CD4-positive, alpha-beta T cell treated with Interleukin-4 for 4 hours (primary cell): ENCODE measurements around the gene NUDT11.
"Not testable (repeated sequence)": the region's sequence is repeated elsewhere in the genome, so short reads cannot be mapped to it uniquely, and the experiment has no call there.

Source experiments
- DNase-seq: peaks from one replicate; pipeline ENCODE4 v3.0.0-alpha.2; 2020

NUDT11 gene

DNA sequence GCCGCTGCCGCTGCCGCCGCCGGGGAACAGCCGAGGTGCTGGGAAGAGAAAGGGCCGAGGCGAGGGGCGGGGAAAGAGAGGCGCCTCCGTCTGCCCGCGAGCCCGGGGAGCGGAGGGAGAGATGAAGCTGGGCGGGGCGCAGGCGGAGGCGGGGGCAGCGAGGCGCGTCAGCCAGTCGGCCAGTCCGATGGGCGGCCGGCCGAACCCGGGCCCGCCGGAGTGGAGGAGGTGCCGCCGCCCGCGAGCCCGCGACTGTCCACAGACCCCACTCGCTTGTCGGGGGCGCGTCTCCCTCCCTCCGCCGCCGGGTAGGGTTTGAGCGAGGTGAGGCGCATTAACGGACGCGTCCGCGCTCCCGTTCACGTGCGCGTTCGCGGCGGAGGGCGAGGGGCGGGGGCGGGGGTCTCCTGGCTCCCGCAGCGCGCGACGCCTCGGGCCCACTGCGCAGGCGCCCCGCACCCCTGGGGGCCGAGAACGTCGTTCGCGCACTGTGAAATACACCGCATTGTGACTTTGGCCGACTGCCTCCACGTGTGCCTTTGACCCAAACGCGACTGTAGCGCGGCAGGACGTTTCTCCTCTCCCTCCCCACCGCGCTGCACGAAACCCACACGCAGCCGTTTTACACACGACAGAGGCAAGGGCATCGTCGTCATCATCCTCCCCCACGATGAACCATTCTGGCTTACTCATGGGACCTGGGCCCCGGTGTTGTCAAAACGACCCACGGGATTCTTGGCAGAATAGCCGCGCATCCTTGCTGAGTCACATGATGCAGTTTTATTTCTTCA is at the start of gene NUDT11:
Gene NUDT11 (minus strand): TSS at position 92 of the 791 bp plus-strand sequence. CDS start 148 bp downstream, outside the sequence.
- DNase-seq: peak; percentile 1

DNA sequence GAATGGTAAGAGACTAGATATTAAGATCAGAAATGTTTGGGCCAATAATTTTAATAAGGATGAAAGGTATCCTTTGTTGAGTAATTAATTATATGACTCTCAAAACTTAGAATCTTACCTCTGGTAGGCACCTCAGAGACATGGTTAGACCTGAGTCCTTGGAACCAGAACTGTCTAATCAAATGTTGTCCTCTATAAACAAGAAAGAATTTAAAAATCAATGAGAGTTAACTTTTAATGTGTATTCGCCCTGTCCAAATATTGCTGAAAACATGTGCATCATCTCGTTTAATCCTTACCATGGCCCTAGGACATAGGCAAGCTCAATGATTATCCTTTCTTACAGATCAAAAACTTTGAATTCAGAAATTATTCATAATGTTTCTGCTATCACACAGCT is 24.0 kb upstream of the NUDT11 start:
- DNase-seq: no peak

DNA sequence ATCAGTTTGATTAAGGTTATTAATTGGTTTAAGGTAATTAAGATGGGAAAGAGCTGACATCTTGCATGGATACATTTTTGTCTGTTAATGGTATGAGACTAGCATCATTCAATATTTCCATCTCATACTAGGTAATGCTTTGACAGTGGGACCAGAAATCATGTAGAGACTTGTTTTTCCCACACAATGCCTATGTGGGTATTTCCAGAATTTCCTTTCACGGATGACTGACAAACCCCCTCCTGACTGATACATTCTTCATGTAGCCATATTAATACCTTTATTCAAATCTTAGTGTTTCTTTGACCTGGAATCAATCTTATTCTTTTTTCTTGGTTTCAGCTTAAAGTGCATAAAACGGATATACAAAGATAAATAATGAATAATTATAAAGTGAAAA is 22.7 kb upstream of the NUDT11 start:
- not testable (repeated sequence) for DNase-seq

DNA sequence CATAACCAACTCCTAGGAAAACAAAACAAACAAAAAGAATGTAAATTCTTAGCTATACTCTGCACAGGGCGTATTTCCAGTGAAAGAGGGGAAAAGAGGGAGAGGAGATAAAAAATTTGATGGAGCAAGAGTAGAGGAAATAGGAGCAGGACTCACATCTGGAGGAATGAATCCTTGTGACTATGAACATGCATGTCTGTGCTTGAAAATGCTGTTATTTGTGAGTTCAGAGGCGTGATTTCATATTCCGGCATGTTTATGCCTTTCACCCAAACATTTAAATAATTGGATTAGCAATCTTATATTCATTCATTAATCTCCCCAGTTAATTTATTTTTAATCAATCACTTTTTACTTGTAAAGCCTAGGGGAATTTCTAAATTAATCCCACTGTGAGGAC is 11.2 kb upstream of the NUDT11 start:
- DNase-seq: no peak

DNA sequence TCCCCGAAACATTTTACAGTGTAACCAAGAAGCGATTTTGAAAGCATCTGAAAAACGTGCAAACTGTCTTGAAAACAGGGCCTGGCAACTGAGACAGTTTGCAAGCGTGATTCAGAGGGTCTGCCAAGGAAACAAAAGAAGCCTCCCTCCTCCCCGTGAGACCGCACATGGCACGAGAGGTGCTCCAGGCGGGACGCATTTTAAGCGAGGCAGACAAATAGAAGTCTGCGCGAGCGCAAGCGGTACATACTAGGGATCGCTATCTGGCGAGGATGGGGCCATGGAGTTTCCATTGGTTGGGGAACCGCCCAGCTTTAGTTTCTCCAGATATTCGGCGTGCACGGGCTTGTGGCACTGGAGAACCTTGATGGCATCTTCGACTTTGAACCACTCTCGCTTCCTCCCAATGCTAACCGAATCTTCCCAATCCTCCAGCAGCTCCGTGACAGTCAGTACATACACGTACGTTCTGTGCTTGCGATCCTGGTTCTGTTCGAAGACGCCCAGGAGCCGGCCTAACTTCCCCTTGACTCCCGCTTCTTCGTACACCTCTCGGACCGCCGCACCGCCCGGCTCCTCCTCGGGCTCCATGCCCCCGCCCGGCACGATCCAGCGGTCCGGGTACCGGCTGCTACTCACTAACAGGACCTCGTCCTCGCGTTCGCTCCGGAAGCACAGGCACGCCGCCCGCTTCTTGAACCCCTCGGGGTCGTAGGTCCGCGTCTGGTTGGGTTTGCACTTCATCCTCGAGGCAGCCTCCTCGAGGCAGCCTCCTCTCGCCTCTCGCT is 497 bp downstream of the NUDT11 start:
- not testable (repeated sequence) for DNase-seq

DNA sequence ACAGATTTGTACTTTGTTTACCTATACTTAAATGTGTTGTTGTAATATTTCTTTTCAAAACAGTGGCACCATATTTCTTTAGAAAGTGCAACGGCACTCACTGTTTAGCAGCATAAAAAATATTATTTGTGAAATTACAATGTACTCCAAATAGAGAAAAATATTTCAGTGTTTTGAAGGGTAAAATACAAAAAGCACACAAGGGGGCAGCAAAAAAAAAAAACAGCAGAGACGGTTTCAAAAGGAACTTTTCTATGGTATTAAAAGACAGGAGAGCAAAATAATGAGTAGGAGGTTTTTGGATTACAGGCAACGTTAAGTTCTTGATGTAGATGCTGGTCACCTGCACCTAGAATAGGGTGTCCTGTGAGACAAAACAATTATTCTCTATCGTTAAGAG is 2.0 kb downstream of the NUDT11 start:
- no peak for DNase-seq

DNA sequence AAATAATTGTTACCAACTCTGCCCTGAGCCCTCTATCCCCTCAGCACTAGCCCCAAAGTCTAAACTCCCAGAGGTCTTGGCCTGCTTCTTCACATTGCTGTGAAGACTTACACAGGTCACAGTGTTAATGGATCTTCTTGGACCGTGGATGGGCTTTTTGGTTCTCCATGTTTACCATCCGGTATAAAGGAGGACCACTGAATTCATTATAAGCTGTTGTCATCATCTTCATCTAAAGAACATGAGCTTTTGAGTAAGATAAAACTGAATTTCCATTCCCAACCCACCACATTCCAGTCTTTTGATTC is 8.5 kb downstream of the NUDT11 start:
- no peak for DNase-seq

DNA sequence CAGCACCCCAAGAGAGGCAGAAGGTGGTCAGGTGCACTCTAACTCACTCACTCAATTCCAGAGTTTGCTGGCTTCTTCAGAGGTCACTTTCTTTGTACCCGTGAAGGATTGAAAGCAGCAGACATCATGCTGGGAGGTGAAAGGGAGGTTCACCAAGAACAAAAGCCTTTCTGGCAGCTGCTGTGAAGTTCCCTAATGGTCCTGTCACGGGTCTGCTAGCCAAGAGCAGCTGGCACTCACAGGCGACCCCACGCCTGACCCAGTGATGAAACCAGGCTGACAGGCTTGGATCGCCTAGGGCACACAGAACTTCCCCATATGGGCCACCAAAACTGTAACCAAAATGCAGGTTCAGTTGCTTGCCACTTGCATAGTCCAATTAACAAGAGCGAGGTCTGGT is 11.8 kb downstream of the NUDT11 start:
- DNase-seq: no peak

DNA sequence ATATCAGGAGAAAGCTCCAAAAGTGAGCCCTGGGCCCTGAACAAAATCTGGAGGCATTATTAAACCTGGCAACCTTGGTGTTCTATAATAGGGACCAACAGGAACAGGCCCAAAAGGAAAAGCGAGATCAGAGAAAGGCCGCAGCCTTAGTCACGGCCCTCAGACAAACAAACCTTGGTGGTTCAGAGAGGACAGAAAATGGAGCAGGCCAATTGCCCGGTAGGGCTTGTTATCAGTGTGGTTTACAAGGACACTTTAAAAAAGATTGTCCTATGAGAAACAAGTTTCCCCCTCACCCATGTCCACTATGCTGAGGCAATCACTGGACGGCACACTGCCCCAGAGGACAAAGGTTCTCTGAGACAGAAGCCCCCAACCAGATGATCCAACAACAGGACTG is 14.0 kb downstream of the NUDT11 start:
- DNase-seq: not testable (repeated sequence)

DNA sequence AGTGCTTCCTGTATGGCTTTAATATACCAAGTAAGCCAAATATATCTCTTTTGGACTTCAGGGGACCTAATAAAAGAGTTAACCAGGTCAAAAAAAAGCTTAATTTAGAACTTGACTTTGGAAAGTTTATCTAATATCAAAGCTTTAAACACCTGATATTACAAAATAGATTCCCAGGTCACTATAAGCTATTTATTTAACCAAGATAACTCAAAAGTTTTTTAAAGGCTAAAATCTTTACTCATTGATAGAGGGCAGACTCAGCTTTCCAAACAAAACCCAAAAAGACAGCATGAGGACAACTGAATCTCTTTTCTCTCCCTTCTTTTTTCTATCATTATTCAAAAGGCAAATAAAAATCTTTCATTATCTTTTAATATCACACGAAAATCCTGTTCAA is 19.5 kb downstream of the NUDT11 start:
- DNase-seq: no peak

DNA sequence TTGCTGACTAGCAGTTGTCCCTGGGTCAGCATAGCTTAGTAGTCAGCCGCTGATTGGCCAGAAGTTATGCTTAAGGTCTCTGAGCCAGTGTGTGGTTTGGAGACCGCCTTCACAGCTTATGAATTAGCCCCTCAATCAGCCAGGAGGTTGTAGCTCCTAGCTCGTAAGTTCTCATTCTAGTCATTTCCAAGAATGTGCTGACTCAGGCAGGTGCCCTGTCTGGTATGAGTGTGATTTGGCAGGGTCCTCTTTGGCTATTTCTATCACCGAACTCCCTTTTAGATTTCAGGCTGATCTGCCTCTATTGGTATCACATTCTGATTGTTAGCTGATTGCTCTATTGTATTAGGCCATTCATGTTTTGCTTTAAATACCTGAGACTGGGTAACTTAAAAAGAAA is 33.1 kb downstream of the NUDT11 start:
- no peak for DNase-seq

DNA sequence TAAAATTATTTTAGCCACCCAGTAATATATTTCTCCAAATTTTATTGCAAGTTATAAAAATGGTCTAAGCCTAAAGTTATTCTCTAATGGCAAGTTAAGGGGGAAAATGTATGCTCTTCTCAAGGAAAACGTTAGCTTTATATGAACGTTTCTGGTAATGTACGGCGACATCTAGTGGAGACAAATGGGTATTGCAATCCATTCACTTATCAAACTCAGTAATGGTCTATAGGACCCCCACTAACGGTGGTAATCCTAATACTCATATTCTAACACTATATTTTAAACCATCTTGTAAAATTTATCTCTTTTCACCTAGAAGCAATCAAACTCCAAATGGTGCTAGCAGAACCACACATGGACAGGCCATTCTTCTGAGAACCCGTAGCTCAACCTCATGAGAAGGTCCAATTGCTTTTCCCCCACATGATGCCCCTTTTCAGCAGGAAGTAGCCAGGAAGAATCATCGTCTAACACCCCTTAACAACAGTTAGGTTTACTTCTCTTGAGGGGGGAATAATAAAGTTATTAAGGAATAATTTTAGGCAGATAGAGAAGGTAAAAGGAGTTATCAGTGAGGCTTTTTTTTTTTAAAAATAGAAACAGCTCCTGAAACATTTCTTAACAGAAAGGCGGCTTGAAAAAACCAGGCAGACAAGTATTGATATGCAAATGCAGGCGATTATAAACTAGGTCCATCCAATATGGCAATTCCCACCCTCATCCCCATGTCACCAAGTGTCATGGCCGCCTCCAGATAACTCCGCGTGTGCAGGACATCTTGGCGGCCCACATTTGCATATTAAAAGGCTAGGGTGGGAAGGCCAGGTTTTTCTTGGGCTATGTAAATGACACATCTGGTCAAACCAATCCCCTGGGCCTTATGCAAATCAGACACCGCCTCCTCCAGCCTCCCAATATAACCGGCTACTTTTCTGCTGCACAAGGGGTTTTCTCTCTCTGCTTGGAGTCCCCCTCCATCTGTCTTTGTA is 35.0 kb downstream of the NUDT11 start:
- DNase-seq: peak; percentile 31

DNA sequence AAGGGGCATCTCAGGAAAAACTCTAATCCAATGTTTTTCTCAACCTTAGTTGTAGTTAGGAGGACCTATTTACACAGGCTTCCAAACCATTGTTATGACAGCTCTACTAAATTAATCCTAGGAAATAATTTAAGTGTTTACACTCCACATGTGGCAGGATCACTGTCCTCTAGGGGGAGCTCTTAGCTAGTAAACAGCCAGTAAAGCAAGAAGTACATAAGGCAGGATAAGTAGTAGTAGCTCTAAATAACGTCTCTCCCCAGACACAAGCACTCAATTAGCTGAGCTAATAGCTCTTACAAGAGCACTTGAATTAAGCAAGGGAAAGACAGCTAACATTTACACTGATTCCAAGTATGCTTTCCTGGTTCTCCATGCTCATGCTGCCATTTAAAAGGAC is 37.3 kb downstream of the NUDT11 start:
- DNase-seq: peak; percentile 14

DNA sequence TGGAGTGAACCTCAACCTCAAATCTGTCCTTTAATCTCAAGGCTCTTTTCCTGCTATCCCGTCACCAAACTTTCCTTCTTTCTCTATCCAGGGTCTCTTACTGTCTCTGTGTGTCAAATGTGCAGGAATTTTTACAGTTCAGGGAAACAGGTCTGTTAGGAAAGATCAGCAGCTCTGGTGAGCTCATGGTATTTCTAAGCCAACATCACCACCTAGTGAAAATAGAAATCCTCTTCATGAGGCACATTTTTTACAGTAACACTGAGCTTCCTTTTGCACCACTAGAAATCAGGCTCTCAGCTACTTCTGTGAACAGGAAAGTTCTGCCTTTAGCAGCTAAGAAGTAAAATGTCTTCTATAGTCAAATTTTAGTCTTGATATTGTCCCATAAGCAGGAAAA is 39.6 kb downstream of the NUDT11 start:
- DNase-seq: no peak

DNA sequence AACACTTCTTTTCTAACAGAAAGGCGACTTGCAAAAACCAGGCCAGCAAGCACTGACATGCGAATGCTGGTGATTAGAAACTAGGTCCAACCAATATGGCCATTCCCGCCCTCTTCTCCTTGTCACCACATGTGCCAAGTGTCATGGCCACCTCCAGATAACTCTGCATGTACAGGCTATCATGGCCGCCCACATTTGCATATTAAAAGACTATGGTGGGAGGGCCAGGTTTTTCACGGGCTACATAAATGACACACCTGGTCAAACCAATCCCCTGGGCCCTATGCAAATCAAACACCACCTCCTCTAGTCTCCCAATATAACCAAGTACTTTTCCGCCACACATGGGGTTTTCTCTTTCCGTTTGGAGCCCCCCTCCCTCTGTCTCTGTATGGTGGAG is 40.1 kb downstream of the NUDT11 start:
- no peak for DNase-seq

DNA sequence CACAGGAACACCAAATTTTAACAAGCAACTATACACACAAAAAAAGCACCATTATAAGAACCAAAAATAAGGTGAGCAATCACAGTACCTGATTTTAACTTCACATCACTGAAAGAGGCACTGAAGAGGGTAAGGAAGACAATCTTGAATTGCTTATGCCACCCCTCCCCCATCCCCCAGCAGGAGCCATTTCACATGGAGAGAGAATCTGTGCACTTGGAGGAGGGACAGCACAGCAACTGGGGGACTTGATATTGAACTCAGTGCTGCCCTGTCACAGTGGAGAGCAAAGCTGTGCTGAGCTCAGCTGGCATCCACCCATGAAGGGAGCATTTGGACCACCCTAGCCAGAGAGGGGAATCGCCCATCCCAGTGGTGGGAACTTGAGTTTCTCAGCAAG is 56.0 kb downstream of the NUDT11 start:
- DNase-seq: no peak
